Trophoblast cell (in vitro differentiated cells and primary cell): ENCODE measurements around the gene SYNGR4.
A peak's percentile ranks its signal among the peaks of the same experiment; 100 is the strongest.

Experiments
- DNase-seq, 2 donors: peaks; one replicate each; pipeline ENCODE4 v3.0.0-alpha.2; 2016
- H2AFZ ChIP-seq: 2 replicates; pipeline ENCODE4 v1.6.1; 2013; ENCODE audit warnings: low read length, moderate library complexity, mild to moderate bottlenecking; ENCODE audit not compliant: insufficient read depth, poor library complexity
- H2AK5ac ChIP-seq: 2 replicates; pipeline ENCODE4 v1.6.1; 2013; ENCODE audit warnings: mild to moderate bottlenecking, low read length
- H2BK120ac ChIP-seq: 2 replicates; pipeline ENCODE4 v1.6.1; 2013; ENCODE audit warnings: low read length, mild to moderate bottlenecking, moderate library complexity; ENCODE audit not compliant: insufficient read depth, poor library complexity
- H2BK12ac ChIP-seq: 2 replicates; pipeline ENCODE4 v1.6.1; 2013; ENCODE audit warnings: mild to moderate bottlenecking, low read length, moderate library complexity
- H2BK5ac ChIP-seq: 2 replicates; pipeline ENCODE4 v1.6.1; 2013; ENCODE audit warnings: low read length, low read depth, moderate library complexity, mild to moderate bottlenecking; ENCODE audit not compliant: poor library complexity
- H3K14ac ChIP-seq: 2 replicates; pipeline ENCODE4 v1.6.1; 2013; ENCODE audit warnings: mild to moderate bottlenecking, low read length
- H3K18ac ChIP-seq: 2 replicates; pipeline ENCODE4 v1.6.1; 2013; ENCODE audit warnings: mild to moderate bottlenecking, low read length
- H3K23ac ChIP-seq: 2 replicates; pipeline ENCODE4 v1.6.1; 2013; ENCODE audit warnings: low read length
- H3K27ac ChIP-seq: 2 replicates; pipeline ENCODE4 v1.5.1; 2013; ENCODE audit warnings: low read depth, mild to moderate bottlenecking, inconsistent platforms, low read length, moderate library complexity
- H3K27me3 ChIP-seq: 2 replicates; pipeline ENCODE4 v1.6.1; 2013; ENCODE audit warnings: inconsistent platforms, mild to moderate bottlenecking, low read length, moderate library complexity; ENCODE audit not compliant: insufficient read depth
- H3K36me3 ChIP-seq, 2 experiments: 1 replicate in 1 of 2; 2 replicates in 1 of 2; pipeline ENCODE4 v1.6.1; 2013; ENCODE audit warnings: low read length in 2 of 2, mild to moderate bottlenecking in 2 of 2, moderate library complexity in 1 of 2; ENCODE audit not compliant: insufficient read depth in 2 of 2, control insufficient read depth in 1 of 2
- H3K4ac ChIP-seq: 2 replicates; pipeline ENCODE4 v1.6.1; 2013; ENCODE audit warnings: low read depth, mild to moderate bottlenecking, low read length, moderate library complexity
- H3K4me1 ChIP-seq, 2 experiments: 1 replicate in 1 of 2; 2 replicates in 1 of 2; pipeline ENCODE4 v1.6.1; 2013; ENCODE audit warnings: low read length in 2 of 2, mild to moderate bottlenecking in 2 of 2, moderate library complexity in 1 of 2; ENCODE audit not compliant: insufficient read depth in 2 of 2, control insufficient read depth in 1 of 2
- H3K4me2 ChIP-seq: 2 replicates; pipeline ENCODE4 v1.6.1; 2013; ENCODE audit warnings: inconsistent platforms, mild to moderate bottlenecking, low read length, moderate library complexity
- H3K4me3 ChIP-seq: 2 replicates; pipeline ENCODE4 v1.5.1; 2013; ENCODE audit warnings: mild to moderate bottlenecking, low read depth, low read length, inconsistent platforms
- H3K79me1 ChIP-seq: one replicate; pipeline ENCODE4 v1.6.1; 2013; ENCODE audit warnings: low read length
- H3K79me2 ChIP-seq: 2 replicates; pipeline ENCODE4 v1.6.1; 2013; ENCODE audit warnings: low read length, mild to moderate bottlenecking; ENCODE audit not compliant: control insufficient read depth, insufficient read depth, poor library complexity
- H3K9ac ChIP-seq: 2 replicates; pipeline ENCODE4 v1.6.1; 2013; ENCODE audit warnings: mild to moderate bottlenecking, low read length
- H3K9me3 ChIP-seq: 2 replicates; pipeline ENCODE4 v1.6.1; 2013; ENCODE audit warnings: low read depth, mild to moderate bottlenecking, control low read depth, inconsistent platforms, low read length; ENCODE audit not compliant: insufficient read depth
- H4K12ac ChIP-seq: 2 replicates; pipeline ENCODE4 v1.6.1; 2013; ENCODE audit warnings: low read depth, mild to moderate bottlenecking, low read length, moderate library complexity
- H4K8ac ChIP-seq: 2 replicates; pipeline ENCODE4 v1.6.1; 2013; ENCODE audit warnings: low read depth, mild to moderate bottlenecking, low read length, moderate library complexity
- H4K91ac ChIP-seq: one replicate; pipeline ENCODE4 v1.6.1; 2013; ENCODE audit warnings: low read depth, mild to moderate bottlenecking, low read length, moderate library complexity
- WGBS: extraction: QIAGEN DNeasy Blood & Tissue Kit; methylation state at CpG from one replicate; pipeline ENCODE4 v1.1.7; 2013; ENCODE audit warnings: missing lambda C conversion rate; ENCODE audit not compliant: insufficient read length, insufficient coverage; ENCODE audit errors: extremely low coverage; 5-methylcytosine and 5-hydroxymethylcytosine counted together

Gene SYNGR4

DNA sequence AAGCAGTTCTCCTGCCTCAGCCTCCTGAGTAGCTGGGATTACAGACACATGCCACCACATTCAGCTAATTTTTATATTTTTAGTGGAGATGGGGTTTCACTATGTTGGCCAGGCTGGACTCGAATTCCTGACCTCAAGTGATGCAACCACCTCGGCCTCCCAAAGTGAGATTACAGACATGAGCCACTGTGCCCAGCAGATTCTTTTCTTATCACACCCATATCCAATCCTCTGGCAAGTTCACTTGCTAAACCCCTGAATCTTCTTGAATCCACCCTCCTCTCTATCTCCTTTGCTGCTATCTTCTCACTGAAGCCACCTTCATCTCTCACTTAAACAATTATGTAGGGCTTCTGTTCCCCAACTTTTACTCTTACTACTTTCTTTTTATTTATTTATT, 18.0 kb upstream of the SYNGR4 start:
- Histone ChIP-seq H2BK12ac (no peak overlapping the region), H4K12ac (no peak overlapping the region), H4K91ac (no peak overlapping the region), H3K14ac (no peak overlapping the region), H3K36me3 (no peaks in the 10 kb centered on the region), H3K4me3 (no peak overlapping the region), H3K9ac (no peak overlapping the region), H3K27me3 (no peaks in the 10 kb centered on the region), H3K9me3 (no peaks in the 10 kb centered on the region), H3K4ac (no peak overlapping the region), H3K79me2 (no peaks in the 10 kb centered on the region), H2BK5ac (no peak overlapping the region), H3K79me1 (peaks cover 1% of the 10 kb centered on the region), H3K27ac (no peak overlapping the region), H2BK120ac (no peak overlapping the region), H3K4me1 (no peaks in the 10 kb centered on the region), H4K8ac (no peak overlapping the region), H3K4me2 (no peak overlapping the region), H2AFZ (no peak overlapping the region), H3K18ac (no peak overlapping the region), H3K23ac (no peak overlapping the region), H2AK5ac (no peak overlapping the region)
- DNase-seq: peak; percentile 59 to 82
- WGBS: no CpG with 5 or more reads among the region's 2 CpGs

GRCh38 chr19:48348045-48348444, 16.1 kb upstream of the SYNGR4 start:
- Histone ChIP-seq H4K8ac (no peak overlapping the region), H2AK5ac (no peak overlapping the region), H4K91ac (no peak overlapping the region), H2BK120ac (no peak overlapping the region), H3K36me3 (no peaks in the 10 kb centered on the region), H3K14ac (no peak overlapping the region), H3K79me2 (no peaks in the 10 kb centered on the region), H3K23ac (no peak overlapping the region), H3K79me1 (no peaks in the 10 kb centered on the region), H3K4me3 (no peak overlapping the region), H3K18ac (no peak overlapping the region), H2BK5ac (no peak overlapping the region), H2AFZ (no peak overlapping the region), H3K9me3 (no peaks in the 10 kb centered on the region), H3K9ac (no peak overlapping the region), H3K27me3 (no peaks in the 10 kb centered on the region), H4K12ac (no peak overlapping the region), H3K4ac (no peak overlapping the region), H3K27ac (no peak overlapping the region), H3K4me1 (no peaks in the 10 kb centered on the region), H3K4me2 (no peak overlapping the region), H2BK12ac (no peak overlapping the region)
- no peak for DNase-seq
- WGBS: no CpG with 5 or more reads among the region's 5 CpGs

DNA sequence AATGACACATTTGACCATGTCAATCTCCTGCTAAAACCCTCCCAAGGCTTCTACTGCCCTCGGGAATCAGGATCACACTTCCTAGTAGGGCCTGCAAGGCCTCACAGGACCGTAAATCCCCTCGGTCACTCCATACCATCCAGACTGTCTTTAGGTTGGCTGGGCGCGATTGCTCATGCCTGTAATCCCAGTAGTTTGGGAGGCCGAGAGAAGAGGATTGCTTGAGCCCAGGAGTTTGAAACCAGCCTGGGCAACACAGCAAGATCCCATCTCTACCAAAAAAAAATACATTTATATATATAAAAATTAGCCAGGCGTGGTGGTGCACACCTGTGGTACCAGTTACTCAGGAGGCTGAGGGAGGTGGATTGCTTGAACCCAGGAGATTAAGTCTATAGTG, 15.4 kb upstream of the SYNGR4 start:
- H4K8ac ChIP-seq: no peak overlapping the region
- H3K4me1 ChIP-seq: no peaks in the 10 kb centered on the region
- no peak overlapping the region for H3K9ac ChIP-seq
- no peak overlapping the region for H3K18ac ChIP-seq
- no CpG with 5 or more reads among the region's 7 CpGs for WGBS
- H3K79me1 ChIP-seq: no peaks in the 10 kb centered on the region
- H3K27me3 ChIP-seq: no peaks in the 10 kb centered on the region
- no peak overlapping the region for H2AK5ac ChIP-seq
- no peak overlapping the region for H2BK12ac ChIP-seq
- H2AFZ ChIP-seq: no peak overlapping the region
- no peak overlapping the region for H2BK120ac ChIP-seq
- no peak overlapping the region for H3K23ac ChIP-seq
- no peak overlapping the region for H3K27ac ChIP-seq
- no peak for DNase-seq
- no peak overlapping the region for H4K91ac ChIP-seq
- no peak overlapping the region for H2BK5ac ChIP-seq
- no peak overlapping the region for H3K14ac ChIP-seq
- H3K4ac ChIP-seq: no peak overlapping the region
- no peaks in the 10 kb centered on the region for H3K9me3 ChIP-seq
- no peaks in the 10 kb centered on the region for H3K79me2 ChIP-seq
- no peak overlapping the region for H3K4me3 ChIP-seq
- H4K12ac ChIP-seq: no peak overlapping the region
- H3K4me2 ChIP-seq: no peak overlapping the region
- no peaks in the 10 kb centered on the region for H3K36me3 ChIP-seq

GRCh38 chr19:48350856-48351255, 13.3 kb upstream of the SYNGR4 start:
- Histone ChIP-seq H3K9ac (no peak overlapping the region), H2BK5ac (no peak overlapping the region), H3K23ac (no peak overlapping the region), H3K27me3 (no peaks in the 10 kb centered on the region), H3K4me1 (peaks cover 0 to 2% of the 10 kb centered on the region in 2 experiments), H3K27ac (no peak overlapping the region), H2BK12ac (no peak overlapping the region), H3K4ac (no peak overlapping the region), H2BK120ac (no peak overlapping the region), H3K36me3 (no peaks in the 10 kb centered on the region), H3K14ac (no peak overlapping the region), H4K91ac (no peak overlapping the region), H3K4me3 (no peak overlapping the region), H2AK5ac (no peak overlapping the region), H3K79me1 (no peaks in the 10 kb centered on the region), H3K18ac (no peak overlapping the region), H3K79me2 (no peaks in the 10 kb centered on the region), H3K9me3 (no peaks in the 10 kb centered on the region), H4K12ac (no peak overlapping the region), H3K4me2 (no peak overlapping the region), H4K8ac (no peak overlapping the region), H2AFZ (no peak overlapping the region)
- DNase-seq: no peak
- no CpG with 5 or more reads among the region's 5 CpGs for WGBS
